Osteoblast (primary cell): ENCODE data around the gene SLC17A9. TPM values are rescaled to one million over a fixed set of nuclear protein-coding genes. Genes with fewer than 3 reads are reported as not detected.

ENCODE experiments used
- DNase-seq: peaks from one replicate; pipeline ENCODE4 v3.0.0; 2011; ENCODE audit warnings: low spot score, mixed read lengths; ENCODE audit not compliant: insufficient read length; ENCODE audit errors: missing footprints
- H2AFZ ChIP-seq: 2 replicates; pipeline ENCODE4 v1.6.0; 2011; ENCODE audit warnings: mild to moderate bottlenecking, low read length
- H3K27ac ChIP-seq: 2 replicates; pipeline ENCODE4 v1.5.1; 2011; ENCODE audit warnings: mild to moderate bottlenecking, low read depth, low read length, moderate library complexity
- H3K27me3 ChIP-seq: 2 replicates; pipeline ENCODE4 v1.6.0; 2012; ENCODE audit warnings: mild to moderate bottlenecking, control low read depth, inconsistent platforms, low read length, moderate library complexity; ENCODE audit not compliant: insufficient read depth
- H3K36me3 ChIP-seq: 2 replicates; pipeline ENCODE4 v1.5.1; 2011; ENCODE audit warnings: mild to moderate bottlenecking, low read length, control low read depth, moderate library complexity; ENCODE audit not compliant: insufficient read depth
- H3K4me1 ChIP-seq: 2 replicates; pipeline ENCODE4 v1.5.1; 2011; ENCODE audit warnings: mild to moderate bottlenecking, low read length, control low read depth, moderate library complexity; ENCODE audit not compliant: insufficient read depth
- H3K4me2 ChIP-seq: 2 replicates; pipeline ENCODE4 v1.6.0; 2011; ENCODE audit warnings: mild to moderate bottlenecking, low read length; ENCODE audit not compliant: insufficient read depth
- H3K4me3 ChIP-seq: fragments of 200-600 bp; sonication (generic); 3 replicates; pipeline ENCODE4 v1.5.1; 2012; ENCODE audit warnings: mild to moderate bottlenecking, low read length, inconsistent platforms; ENCODE audit not compliant: insufficient read depth
- H3K79me2 ChIP-seq: 2 replicates; pipeline ENCODE4 v1.6.0; 2012; ENCODE audit warnings: mild to moderate bottlenecking, low read length, control low read depth, inconsistent platforms; ENCODE audit not compliant: insufficient read depth
- H3K9me3 ChIP-seq: 2 replicates; pipeline ENCODE4 v1.5.1; 2011; ENCODE audit warnings: low read depth, low read length, control low read depth
- H4K20me1 ChIP-seq: 2 replicates; pipeline ENCODE4 v1.6.0; 2012; ENCODE audit warnings: mild to moderate bottlenecking, low read length, control low read depth; ENCODE audit not compliant: insufficient read depth
- CTCF ChIP-seq: IDR thresholded peaks from 2 replicates; pipeline ENCODE4 v1.5.1; 2011; ENCODE audit warnings: mild to moderate bottlenecking, low read depth, low read length, moderate library complexity; ENCODE audit errors: extremely low read depth
- total RNA-seq: library from RNA; depleted of rRNA; stranded (reverse); fragments of >200 nt; gene quantifications from 2 replicates; pipeline ENCODE4 v1.2.3, GENCODE V29; 2012

The SLC17A9 gene
- total RNA-seq, 1 donor = 6.5 TPM

GRCh38 chr20:62972845-62973745, 20.6 kb downstream of the SLC17A9 start:
- Histone ChIP-seq H3K4me3 (no peak overlapping the region), H3K27me3 (peaks cover 48% of the 10 kb centered on the region), H2AFZ (no peak overlapping the region)

GRCh38 chr20:62975251-62975760, 22.8 kb downstream of the SLC17A9 start:
- Histone ChIP-seq H3K27ac (no peak overlapping the region), H3K4me1 (no peaks in the 10 kb centered on the region), H2AFZ (no peak overlapping the region), H3K36me3 (no peaks in the 10 kb centered on the region), H3K27me3 (peaks cover 66% of the 10 kb centered on the region), H3K4me2 (no peak overlapping the region), H3K9me3 (no peaks in the 10 kb centered on the region), H3K79me2 (no peaks in the 10 kb centered on the region), H3K4me3 (no peak overlapping the region), H4K20me1 (peaks cover 2% of the 10 kb centered on the region)
- DNase-seq = no peak
- no peak for TF ChIP-seq CTCF

More at GRCh38 chr20:62972845-62973745, 20.6 kb downstream of the SLC17A9 start:
- no peaks in the 10 kb centered on the region for H3K4me1 ChIP-seq
- H3K27ac ChIP-seq = no peak overlapping the region
- DNase-seq = no peak
- TF ChIP-seq CTCF = no peak
- H4K20me1 ChIP-seq = peaks cover 9% of the 10 kb centered on the region
- no peaks in the 10 kb centered on the region for H3K79me2 ChIP-seq
- peak overlapping the region; percentile 72 for H3K4me2 ChIP-seq
- no peaks in the 10 kb centered on the region for H3K36me3 ChIP-seq
- H3K9me3 ChIP-seq = no peaks in the 10 kb centered on the region

GRCh38 chr20:62975812-62976508, 23.5 kb downstream of the SLC17A9 start:
- Histone ChIP-seq H3K9me3 (no peaks in the 10 kb centered on the region), H3K27ac (no peak overlapping the region), H3K79me2 (no peaks in the 10 kb centered on the region), H4K20me1 (peaks cover 2% of the 10 kb centered on the region), H3K4me3 (no peak overlapping the region), H3K4me2 (no peak overlapping the region), H3K27me3 (peaks cover 70% of the 10 kb centered on the region), H3K4me1 (no peaks in the 10 kb centered on the region), H2AFZ (no peak overlapping the region), H3K36me3 (no peaks in the 10 kb centered on the region)
- DNase-seq = no peak
- no peak for TF ChIP-seq CTCF

- Histone ChIP-seq H3K4me3 (no peak overlapping the region), H3K27me3 (peaks cover 75% of the 10 kb centered on the region), H2AFZ (no peak overlapping the region), H3K27ac (no peak overlapping the region), H3K4me1 (no peaks in the 10 kb centered on the region), H3K9me3 (no peaks in the 10 kb centered on the region), H3K79me2 (no peaks in the 10 kb centered on the region), H3K4me2 (no peak overlapping the region), H4K20me1 (no peaks in the 10 kb centered on the region), H3K36me3 (no peaks in the 10 kb centered on the region)
- TF ChIP-seq CTCF = no peak
- no peak for DNase-seq
Observed at GRCh38 chr20:62976886-62977285, 24.4 kb downstream of the SLC17A9 start.
